PC-3 (cell line): ENCODE results near the gene ARL14. TPM values are rescaled to one million over a fixed set of nuclear protein-coding genes. Genes with fewer than 3 reads are reported as not detected.

Experiments
- ATAC-seq: fragments of 200-7000 bp; cut with Tn5 transposase; 2 replicates; pipeline ENCODE4 v1.9.1; 2020; ENCODE audit warnings: mild to moderate bottlenecking, moderate library complexity
- BruUV-seq: library from RNA; stranded (reverse); fragments of 400-500 nt; replicated peaks from 2 replicates; lab custom pipeline; 2021; lab: Mats Ljungman, UMichigan
- CTCF ChIA-PET: fragments of 300-600 bp; sonication (Branson Sonifier 250); formaldehyde crosslinking; loops from one replicate; lab custom pipeline; 2022; ENCODE audit warnings: antibody characterized with exemption; lab: Charles Lee
- POLR2A ChIA-PET: fragments of 300-600 bp; sonication (Branson Sonifier 250); formaldehyde crosslinking; loops from one replicate; lab custom pipeline; 2022; ENCODE audit warnings: antibody characterized with exemption; ENCODE audit not compliant: unreplicated experiment; lab: Charles Lee
- DNase-seq: peaks from one replicate; pipeline ENCODE4 v3.0.0-alpha.2; 2015
- H2AFZ ChIP-seq: fragments of 300-600 bp; sonication (generic); 2 replicates; pipeline ENCODE4 v1.6.0; 2016; ENCODE audit warnings: antibody characterized with exemption, low read length
- H3F3A ChIP-seq: fragments of 300-600 bp; sonication (generic); one replicate; pipeline ENCODE4 v1.6.0; 2017; ENCODE audit warnings: antibody characterized with exemption, low read length, control low read depth, mild to moderate bottlenecking; ENCODE audit not compliant: unreplicated experiment
- H3K27ac ChIP-seq: fragments of 300-600 bp; sonication (generic); 2 replicates; pipeline ENCODE4 v1.5.1; 2016; ENCODE audit warnings: mild to moderate bottlenecking, low read length
- H3K27me3 ChIP-seq: fragments of 300-600 bp; sonication (generic); 2 replicates; pipeline ENCODE4 v1.6.1; 2016; ENCODE audit warnings: low read length, mixed read lengths
- H3K36me3 ChIP-seq: fragments of 300-600 bp; sonication (generic); 2 replicates; pipeline ENCODE4 v1.6.1; 2016; ENCODE audit warnings: low read depth, mixed run types, low read length, mixed read lengths
- H3K4me1 ChIP-seq: fragments of 300-600 bp; sonication (generic); 2 replicates; pipeline ENCODE4 v1.5.1; 2016; ENCODE audit warnings: low read length; ENCODE audit not compliant: insufficient read depth
- H3K4me2 ChIP-seq: fragments of 300-600 bp; sonication (generic); 2 replicates; pipeline ENCODE4 v1.6.0; 2016; ENCODE audit warnings: low read length
- H3K4me3 ChIP-seq: fragments of 300-600 bp; sonication (generic); 2 replicates; pipeline ENCODE4 v1.5.1; 2016; ENCODE audit warnings: mild to moderate bottlenecking, low read length, mixed read lengths
- H3K79me2 ChIP-seq: fragments of 300-600 bp; sonication (generic); 2 replicates; pipeline ENCODE4 v1.6.1; 2017; ENCODE audit warnings: low read length, mixed read lengths
- H3K9ac ChIP-seq: fragments of 300-600 bp; sonication (generic); 2 replicates; pipeline ENCODE4 v1.6.0; 2016; ENCODE audit warnings: mild to moderate bottlenecking, low read length
- H3K9me2 ChIP-seq: fragments of 300-600 bp; sonication (generic); replicated peaks from 2 replicates; pipeline ENCODE4 v1.6.1; 2016; ENCODE audit warnings: mixed run types, low read length, mixed read lengths
- H3K9me3 ChIP-seq: fragments of 300-600 bp; sonication (generic); 2 replicates; pipeline ENCODE4 v1.6.1; 2016; ENCODE audit warnings: low read length, mixed read lengths
- H4K20me1 ChIP-seq: fragments of 300-600 bp; sonication (generic); 2 replicates; pipeline ENCODE4 v1.6.1; 2016; ENCODE audit warnings: low read length, mixed read lengths
- EZH2 ChIP-seq: fragments of 300-600 bp; sonication (generic); IDR thresholded peaks from one replicate; pipeline ENCODE4 v1.6.1; 2017; ENCODE audit warnings: antibody characterized with exemption, mild to moderate bottlenecking, low read length; ENCODE audit not compliant: unreplicated experiment
- EZH2phosphoT487 ChIP-seq: fragments of 300-600 bp; sonication (generic); IDR thresholded peaks from 2 replicates; pipeline ENCODE4 v1.6.1; 2018; ENCODE audit warnings: mild to moderate bottlenecking, antibody characterized with exemption, low read length, borderline replicate concordance
- intact Hi-C: fragments of 100-400 bp; cut with micrococcal nuclease; formaldehyde crosslinking; loops from 2 replicates; pipeline ENCODE4 v1.9.0; 2023
- total RNA-seq: library from RNA; depleted of rRNA; stranded (reverse); fragments of >200 nt; gene quantifications from 2 replicates; pipeline ENCODE4 v1.2.3, GENCODE V29; 2014
- TF ChIP-seq, protein P1 (sequence below): fragments of 300-600 bp; sonication (generic); conservative IDR thresholded peaks from 2 replicates; pipeline ENCODE4 v1.5.1; 2017; ENCODE audit warnings: antibody characterized with exemption, low read depth, mild to moderate bottlenecking, low read length

Gene ARL14
- total RNA-seq, 1 experiment from 2014 or later, result 3.9 TPM

DNA sequence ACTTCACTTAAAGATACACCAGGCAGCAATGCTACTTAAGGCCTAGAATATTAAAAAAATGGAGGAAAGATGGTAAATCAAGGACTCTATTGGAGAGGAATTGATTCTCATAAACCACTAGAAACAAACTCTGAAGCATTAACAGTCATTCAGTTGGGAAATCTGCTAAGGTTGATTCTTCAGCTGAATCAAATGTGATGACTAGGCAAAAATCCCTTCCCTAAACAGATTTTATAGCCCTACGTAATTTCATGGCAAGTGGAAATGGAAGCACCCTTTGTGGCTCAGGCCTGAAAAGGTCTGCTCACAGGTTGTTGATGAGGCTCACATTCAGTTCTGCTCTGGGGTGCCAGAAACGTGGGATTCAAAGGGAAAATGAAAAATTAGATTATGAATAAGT lies 38.8 kb upstream of the ARL14 start:
- POLR2A ChIA-PET, result no interaction called here
- H3K9ac ChIP-seq, result no peak overlapping the region
- BruUV-seq, result no TSS peak
- no peaks in the 10 kb centered on the region for H3K9me3 ChIP-seq
- DNase-seq (no peak), ATAC-seq (no peak)
- H3K4me3 ChIP-seq, result no peak overlapping the region
- H3K9me2 ChIP-seq, result no peaks in the 10 kb centered on the region
- H3K36me3 ChIP-seq, result no peaks in the 10 kb centered on the region
- intact Hi-C loops, result no loop called here
- CTCF ChIA-PET, result no interaction called here
- no peaks in the 10 kb centered on the region for H3K27me3 ChIP-seq
- no peaks in the 10 kb centered on the region for H4K20me1 ChIP-seq
- no peaks in the 10 kb centered on the region for H3K79me2 ChIP-seq
- no peak overlapping the region for H3K27ac ChIP-seq
- peaks cover 17% of the 10 kb centered on the region; the same call in 1 of the 2 replicates for H3K4me1 ChIP-seq
- no peak for TF ChIP-seq EZH2phosphoT487
- no peak overlapping the region for H3K4me2 ChIP-seq
- H2AFZ ChIP-seq, result no peak overlapping the region
- no peaks in the 10 kb centered on the region for H3F3A ChIP-seq

DNA sequence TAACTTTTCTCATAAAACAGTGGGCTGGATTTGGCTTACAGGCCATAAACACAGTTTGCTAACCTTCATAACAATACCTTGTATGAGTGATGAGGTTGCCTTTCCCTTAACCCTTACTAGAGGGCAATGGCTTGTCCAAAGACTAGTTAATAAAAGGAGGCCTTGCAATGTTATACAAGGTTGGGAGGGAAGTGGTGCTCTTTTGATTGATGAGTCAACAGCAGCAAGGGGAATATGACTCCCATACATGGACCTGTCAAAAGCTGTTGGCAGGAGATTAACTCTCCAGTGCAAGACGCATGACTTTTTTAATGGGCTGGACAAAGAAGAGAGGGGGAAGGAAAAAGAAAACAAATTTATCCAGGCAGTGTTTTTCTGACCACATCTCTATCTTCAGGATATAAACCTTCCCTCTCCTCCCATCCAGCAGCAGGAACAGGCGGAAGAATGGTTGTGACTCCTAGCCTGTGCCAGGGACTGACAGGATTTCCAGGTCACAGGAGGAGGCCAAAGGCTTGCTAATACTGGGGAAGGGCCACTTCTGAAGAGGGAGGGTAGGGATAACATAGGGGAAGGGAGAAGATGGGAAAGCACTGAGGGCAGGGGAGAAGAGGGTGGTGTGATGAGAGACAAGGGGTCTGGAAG lies 35.2 kb upstream of the ARL14 start:
- H3K9me3 ChIP-seq, result no peaks in the 10 kb centered on the region
- no peaks in the 10 kb centered on the region for H4K20me1 ChIP-seq
- peak overlapping the region; percentile 15; the same call in 1 of the 2 replicates for H3K27ac ChIP-seq
- no TSS peak for BruUV-seq
- ATAC-seq (peak; percentile 87), DNase-seq (peak; percentile 64)
- H3K9ac ChIP-seq, result no peak overlapping the region
- no peaks in the 10 kb centered on the region for H3K9me2 ChIP-seq
- CTCF ChIA-PET, result no interaction called here
- H3K4me1 ChIP-seq, result peaks cover 17% of the 10 kb centered on the region; the same call in 1 of the 2 replicates
- POLR2A ChIA-PET, result no interaction called here
- no peaks in the 10 kb centered on the region for H3K79me2 ChIP-seq
- H3K36me3 ChIP-seq, result no peaks in the 10 kb centered on the region
- H2AFZ ChIP-seq, result no peak overlapping the region
- no peak overlapping the region for H3K4me3 ChIP-seq
- no peaks in the 10 kb centered on the region for H3K27me3 ChIP-seq
- no peak overlapping the region for H3K4me2 ChIP-seq
- intact Hi-C loops, result loop anchor here (5.0 kb wide), 2 partner anchors 46 to 64 kb away; no protein-coding TSS in a partner anchor
- no peaks in the 10 kb centered on the region for H3F3A ChIP-seq
- TF ChIP-seq EZH2 (no peak), EZH2phosphoT487 (no peak)
- TF ChIP-seq, protein P1, sequence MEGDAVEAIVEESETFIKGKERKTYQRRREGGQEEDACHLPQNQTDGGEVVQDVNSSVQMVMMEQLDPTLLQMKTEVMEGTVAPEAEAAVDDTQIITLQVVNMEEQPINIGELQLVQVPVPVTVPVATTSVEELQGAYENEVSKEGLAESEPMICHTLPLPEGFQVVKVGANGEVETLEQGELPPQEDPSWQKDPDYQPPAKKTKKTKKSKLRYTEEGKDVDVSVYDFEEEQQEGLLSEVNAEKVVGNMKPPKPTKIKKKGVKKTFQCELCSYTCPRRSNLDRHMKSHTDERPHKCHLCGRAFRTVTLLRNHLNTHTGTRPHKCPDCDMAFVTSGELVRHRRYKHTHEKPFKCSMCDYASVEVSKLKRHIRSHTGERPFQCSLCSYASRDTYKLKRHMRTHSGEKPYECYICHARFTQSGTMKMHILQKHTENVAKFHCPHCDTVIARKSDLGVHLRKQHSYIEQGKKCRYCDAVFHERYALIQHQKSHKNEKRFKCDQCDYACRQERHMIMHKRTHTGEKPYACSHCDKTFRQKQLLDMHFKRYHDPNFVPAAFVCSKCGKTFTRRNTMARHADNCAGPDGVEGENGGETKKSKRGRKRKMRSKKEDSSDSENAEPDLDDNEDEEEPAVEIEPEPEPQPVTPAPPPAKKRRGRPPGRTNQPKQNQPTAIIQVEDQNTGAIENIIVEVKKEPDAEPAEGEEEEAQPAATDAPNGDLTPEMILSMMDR, result no peak

DNA sequence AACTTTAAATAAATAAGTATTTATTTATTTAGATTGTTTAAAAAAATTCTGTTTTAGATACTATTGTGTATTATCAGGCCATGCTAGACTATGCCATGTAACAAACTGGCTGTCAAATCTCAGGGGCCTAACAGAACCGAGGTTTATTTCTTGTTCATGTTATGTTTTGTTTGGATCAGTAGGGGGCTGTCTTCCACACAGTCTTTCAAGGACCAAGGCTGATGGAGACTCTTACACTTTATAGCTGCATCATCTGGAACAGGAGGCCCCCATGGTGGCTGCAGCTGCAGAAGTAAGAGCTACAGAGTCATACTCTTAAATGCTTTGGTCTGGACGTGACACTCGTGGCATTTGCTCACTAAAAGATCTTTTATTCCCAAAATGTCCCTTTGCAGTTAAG lies 33.0 kb upstream of the ARL14 start:
- POLR2A ChIA-PET, result no interaction called here
- Histone ChIP-seq H3K27me3 (no peaks in the 10 kb centered on the region), H4K20me1 (no peaks in the 10 kb centered on the region), H3K4me2 (no peak overlapping the region), H3K36me3 (no peaks in the 10 kb centered on the region), H3F3A (no peaks in the 10 kb centered on the region), H3K27ac (no peak overlapping the region), H3K9ac (no peak overlapping the region), H3K4me3 (no peak overlapping the region), H2AFZ (no peak overlapping the region), H3K79me2 (no peaks in the 10 kb centered on the region), H3K9me3 (no peaks in the 10 kb centered on the region), H3K4me1 (peaks cover 19% of the 10 kb centered on the region), H3K9me2 (no peaks in the 10 kb centered on the region)
- DNase-seq (peak; percentile 53), ATAC-seq (peak; percentile 53; the same call in 1 of the 2 replicates)
- CTCF ChIA-PET, result no interaction called here
- TF ChIP-seq, protein P1, result peak; percentile 60; the same call in 1 of the 2 replicates
- TF ChIP-seq EZH2phosphoT487, result no peak
- BruUV-seq, result no TSS peak
- intact Hi-C loops, result loop anchor here (5.0 kb wide), 2 partner anchors 43 to 67 kb away; no protein-coding TSS in a partner anchor
